Calu3 (cell line): ENCODE measurements around the gene SEC16A. TPM values are rescaled to one million over a fixed set of nuclear protein-coding genes. Genes with fewer than 3 reads are reported as not detected.

Source experiments
- BruUV-seq: library from RNA; stranded (reverse); fragments of 400-500 nt; replicated peaks from 2 replicates; lab custom pipeline; 2021; lab: Mats Ljungman, UMichigan
- CTCF ChIA-PET: fragments of 300-600 bp; sonication (Branson Sonifier 250); formaldehyde crosslinking; loops from one replicate; lab custom pipeline; 2022; ENCODE audit warnings: antibody characterized with exemption; lab: Charles Lee
- DNase-seq: peaks from one replicate; pipeline ENCODE4 v3.0.0; 2022
- H3K27ac Mint-ChIP-seq: one replicate; pipeline ENCODE4 v1.8.0; 2022; ENCODE audit warnings: mixed read lengths; ENCODE audit not compliant: unreplicated experiment
- H3K27me3 Mint-ChIP-seq: one replicate; pipeline ENCODE4 v1.8.0; 2022; ENCODE audit warnings: mixed read lengths; ENCODE audit not compliant: unreplicated experiment
- H3K36me3 Mint-ChIP-seq: one replicate; pipeline ENCODE4 v1.8.0; 2022; ENCODE audit warnings: mild to moderate bottlenecking, moderate library complexity, mixed read lengths; ENCODE audit not compliant: insufficient read depth, unreplicated experiment
- H3K4me1 Mint-ChIP-seq: one replicate; pipeline ENCODE4 v1.8.0; 2022; ENCODE audit warnings: mild to moderate bottlenecking, low read depth, mixed read lengths; ENCODE audit not compliant: unreplicated experiment
- H3K4me3 Mint-ChIP-seq: one replicate; pipeline ENCODE4 v1.8.0; 2022; ENCODE audit warnings: mild to moderate bottlenecking, low read depth, moderate library complexity, mixed read lengths; ENCODE audit not compliant: unreplicated experiment
- H3K9me3 Mint-ChIP-seq: one replicate; pipeline ENCODE4 v1.8.0; 2022; ENCODE audit warnings: low read depth, mixed read lengths; ENCODE audit not compliant: unreplicated experiment
- CTCF ChIP-seq: fragments of 200-600 bp; IDR thresholded peaks from one replicate; pipeline ENCODE4 v1.8.0; 2022; ENCODE audit warnings: antibody characterized with exemption; ENCODE audit not compliant: unreplicated experiment
- intact Hi-C: fragments of 100-400 bp; cut with micrococcal nuclease; formaldehyde crosslinking; loops from one replicate; pipeline ENCODE4 v1.10.0; 2022; ENCODE audit not compliant: unreplicated experiment
- total RNA-seq: library from RNA; stranded (reverse); gene quantifications from 2 replicates; pipeline ENCODE4 v1.2.3, GENCODE V29; 2022

Gene SEC16A
- total RNA-seq, 1 experiment from 2014 or later: 48.9 TPM

DNA sequence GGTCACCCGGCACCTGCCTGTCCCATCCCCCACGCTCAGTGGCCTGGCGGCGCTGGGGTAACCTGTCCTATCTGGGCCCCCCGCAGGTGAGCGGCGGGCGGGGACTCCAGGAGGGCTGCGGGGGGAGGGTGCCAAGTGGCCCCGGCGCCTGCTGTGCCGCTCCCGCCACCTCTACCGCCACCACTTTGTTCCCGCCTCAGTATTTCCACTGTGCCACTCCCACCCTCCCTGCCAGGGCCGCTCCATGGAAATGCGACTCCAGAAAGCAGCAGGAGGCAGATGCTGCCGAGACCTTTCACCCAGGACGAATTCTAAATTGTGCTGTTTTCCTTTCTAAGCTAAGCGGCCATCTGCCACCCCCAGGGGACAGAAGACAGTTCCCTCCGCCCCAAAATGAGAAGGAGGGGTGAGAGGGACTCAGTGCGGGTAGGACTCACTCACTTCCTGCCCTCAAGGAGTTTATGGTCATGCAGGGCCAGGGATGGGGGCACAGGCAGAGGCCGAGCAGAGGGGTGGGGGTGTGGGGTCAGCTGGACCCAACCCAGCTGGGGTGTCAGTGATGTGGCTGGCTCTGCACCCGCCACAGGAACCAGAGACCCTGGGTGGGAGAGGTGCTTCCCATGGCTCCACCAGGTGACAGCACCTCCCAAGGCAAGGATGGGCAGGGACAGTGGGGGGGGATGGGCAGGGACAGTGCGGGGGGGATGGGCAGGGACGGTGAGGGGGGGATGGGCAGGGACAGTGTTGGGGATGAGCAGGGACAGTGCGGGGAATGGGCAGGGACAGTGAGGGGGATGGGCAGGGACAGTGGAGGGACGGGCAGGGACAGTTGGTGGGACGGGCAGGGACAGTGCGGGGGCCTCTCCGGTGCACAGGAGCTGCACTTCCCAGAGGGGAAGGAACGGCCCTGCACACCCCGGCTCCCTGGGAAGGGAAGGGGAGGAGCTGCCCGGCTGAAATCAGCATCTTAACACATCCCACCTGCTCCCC, 45.2 kb upstream of the SEC16A start:
- Mint-ChIP-seq H3K4me3 (no peak overlapping the region), H3K27ac (peak overlapping the region; percentile 44), H3K36me3 (peaks cover 9% of the 10 kb centered on the region), H3K4me1 (no peaks in the 10 kb centered on the region), H3K9me3 (no peaks in the 10 kb centered on the region), H3K27me3 (no peaks in the 10 kb centered on the region)
- no TSS peak for BruUV-seq
- CTCF ChIA-PET: no interaction called here
- intact Hi-C loops: no loop called here
- DNase-seq: no peak
- TF ChIP-seq CTCF: no peak

DNA sequence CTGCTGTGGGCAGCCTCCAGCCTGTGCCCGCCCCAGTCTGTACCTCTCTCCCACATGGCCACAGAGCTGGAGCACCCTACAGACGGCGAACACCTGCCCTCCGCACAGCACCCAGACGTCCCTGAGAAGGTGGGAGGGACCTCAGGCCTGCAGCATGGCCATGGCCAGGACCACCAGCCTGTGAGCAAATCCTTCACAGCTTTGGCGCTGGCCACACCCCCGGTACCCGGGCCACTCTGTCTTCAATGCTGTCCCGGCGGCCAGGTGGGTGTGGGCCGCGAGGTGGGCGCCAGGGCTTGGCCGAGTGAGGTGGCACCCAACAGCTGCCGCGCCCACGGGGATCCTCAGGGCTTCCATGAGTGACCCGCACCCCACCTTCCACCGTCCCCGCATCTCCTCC, 44.3 kb upstream of the SEC16A start:
- intact Hi-C loops: no loop called here
- DNase-seq: no peak
- CTCF ChIA-PET: no interaction called here
- TF ChIP-seq CTCF: no peak
- BruUV-seq: no TSS peak
- H3K36me3 Mint-ChIP-seq: peaks cover 14% of the 10 kb centered on the region
- H3K27me3 Mint-ChIP-seq: no peaks in the 10 kb centered on the region
- H3K4me1 Mint-ChIP-seq: no peaks in the 10 kb centered on the region
- no peak overlapping the region for H3K27ac Mint-ChIP-seq
- no peak overlapping the region for H3K4me3 Mint-ChIP-seq
- H3K9me3 Mint-ChIP-seq: no peaks in the 10 kb centered on the region

GRCh38 chr9:136526625-136527066, 43.8 kb upstream of the SEC16A start:
- peak; percentile 20 for DNase-seq

More at GRCh38 chr9:136526625-136527066, 43.8 kb upstream of the SEC16A start:
- H3K27me3 Mint-ChIP-seq: no peaks in the 10 kb centered on the region
- H3K4me1 Mint-ChIP-seq: no peaks in the 10 kb centered on the region
- TF ChIP-seq CTCF: no peak
- intact Hi-C loops: no loop called here
- H3K4me3 Mint-ChIP-seq: peak overlapping the region; percentile 4
- no TSS peak for BruUV-seq
- CTCF ChIA-PET: no interaction called here
- peaks cover 15% of the 10 kb centered on the region for H3K36me3 Mint-ChIP-seq
- H3K9me3 Mint-ChIP-seq: no peaks in the 10 kb centered on the region
- no peak overlapping the region for H3K27ac Mint-ChIP-seq
